Endodermal cell (in vitro differentiated cells): ENCODE measurements around the gene SCGN. TPM values are rescaled to one million over a fixed set of nuclear protein-coding genes. Genes with fewer than 3 reads are reported as not detected.

Source experiments
- DNase-seq: peaks from one replicate; pipeline ENCODE4 v3.0.0-alpha.2; 2017
- H3K27ac ChIP-seq: 2 replicates; pipeline ENCODE4 v1.5.1; 2013; ENCODE audit warnings: mild to moderate bottlenecking, low read depth, low read length, moderate library complexity
- H3K27me3 ChIP-seq: 2 replicates; pipeline ENCODE4 v1.6.1; 2013; ENCODE audit warnings: mild to moderate bottlenecking, low read length, moderate library complexity; ENCODE audit not compliant: insufficient read depth, control insufficient read depth, poor library complexity, severe bottlenecking
- H3K36me3 ChIP-seq: 2 replicates; pipeline ENCODE4 v1.7.0; 2013; ENCODE audit warnings: mild to moderate bottlenecking, low read length, moderate library complexity; ENCODE audit not compliant: control insufficient read depth, insufficient read depth
- H3K4me1 ChIP-seq: one replicate; pipeline ENCODE4 v1.7.0; 2013; ENCODE audit warnings: low read length; ENCODE audit not compliant: control insufficient read depth, insufficient read depth
- H3K4me3 ChIP-seq: 2 replicates; pipeline ENCODE4 v1.5.1; 2013; ENCODE audit warnings: mild to moderate bottlenecking, low read length, moderate library complexity
- H3K9ac ChIP-seq: 2 replicates; pipeline ENCODE4 v1.6.1; 2013; ENCODE audit warnings: mild to moderate bottlenecking, low read length, moderate library complexity; ENCODE audit not compliant: poor library complexity, severe bottlenecking; ENCODE audit errors: extremely low read depth
- H3K9me3 ChIP-seq: 2 replicates; pipeline ENCODE4 v1.6.1; 2013; ENCODE audit warnings: mild to moderate bottlenecking, low read length, moderate library complexity; ENCODE audit not compliant: control insufficient read depth
- H3K27ac Mint-ChIP-seq: 2 replicates; pipeline ENCODE4 v1.8.0; 2020; ENCODE audit warnings: mixed read lengths
- H3K27me3 Mint-ChIP-seq: 2 replicates; pipeline ENCODE4 v1.8.0; 2021; ENCODE audit warnings: mild to moderate bottlenecking, mixed read lengths; ENCODE audit not compliant: insufficient read depth
- H3K36me3 Mint-ChIP-seq: 2 replicates; pipeline ENCODE4 v1.8.0; 2020; ENCODE audit warnings: low read depth, mixed read lengths
- H3K4me1 Mint-ChIP-seq: 2 replicates; pipeline ENCODE4 v1.8.0; 2020; ENCODE audit warnings: mixed read lengths
- H3K4me3 Mint-ChIP-seq: 2 replicates; pipeline ENCODE4 v1.8.0; 2020; ENCODE audit warnings: mild to moderate bottlenecking, moderate library complexity, mixed read lengths
- H3K9me3 Mint-ChIP-seq: 2 replicates; pipeline ENCODE4 v1.8.0; 2020; ENCODE audit warnings: mild to moderate bottlenecking, mixed read lengths
- WGBS, 2 experiments: methylation state at CpG; one replicate each; pipeline versions ENCODE4 v1.1.5 to v1.1.7; 2013; ENCODE audit warnings: missing lambda C conversion rate in 2 of 2, mixed read lengths in 1 of 2; ENCODE audit not compliant: insufficient coverage in 1 of 2, insufficient read length in 1 of 2; 5-methylcytosine and 5-hydroxymethylcytosine counted together
- total RNA-seq, 2 donors: library from RNA; stranded (reverse); fragmentation: NEBNext Ultra II Directional in 1 of 2; extraction: Animal tissue kit (Norgen Biotek cat#: 25700) in 1 of 2; gene quantifications; 2 replicates in 1 of 2; 3 replicates in 1 of 2; pipeline ENCODE4 v1.2.1, GENCODE V29; 2021
- TF ChIP-seq, protein P1 (sequence below): fragments of 200-600 bp; sonication (generic); conservative IDR thresholded peaks from 2 replicates; pipeline ENCODE4 v1.5.0; 2021; ENCODE audit warnings: antibody characterized with exemption, mild to moderate bottlenecking

SCGN gene
- total RNA-seq, 2 donors from 2014 or later: not detected

DNA sequence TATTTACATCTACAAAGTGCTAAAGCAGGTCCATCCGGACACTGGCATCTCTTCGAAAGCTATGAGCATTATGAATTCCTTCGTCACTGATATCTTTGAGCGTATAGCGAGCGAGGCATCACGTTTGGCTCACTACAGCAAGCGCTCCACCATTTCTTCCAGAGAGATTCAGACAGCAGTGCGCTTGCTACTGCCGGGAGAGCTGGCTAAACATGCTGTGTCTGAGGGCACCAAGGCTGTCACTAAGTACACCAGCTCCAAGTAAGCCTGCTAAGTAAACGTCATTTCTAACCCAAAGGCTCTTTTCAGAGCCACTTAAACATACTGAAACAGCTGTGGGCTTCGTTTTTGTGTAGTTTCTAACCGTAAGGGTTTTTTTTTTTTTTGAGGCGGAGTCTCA, 75.0 kb downstream of the SCGN start:
- Mint-ChIP-seq H3K4me1 (peaks cover 7% of the 10 kb centered on the region), H3K4me3 (no peak overlapping the region), H3K27me3 (peaks cover 42% of the 10 kb centered on the region), H3K36me3 (no peaks in the 10 kb centered on the region), H3K27ac (no peak overlapping the region), H3K9me3 (no peaks in the 10 kb centered on the region)
- no peak overlapping the region for H3K27ac ChIP-seq
- H3K4me3 ChIP-seq: no peak overlapping the region
- TF ChIP-seq, protein P1, sequence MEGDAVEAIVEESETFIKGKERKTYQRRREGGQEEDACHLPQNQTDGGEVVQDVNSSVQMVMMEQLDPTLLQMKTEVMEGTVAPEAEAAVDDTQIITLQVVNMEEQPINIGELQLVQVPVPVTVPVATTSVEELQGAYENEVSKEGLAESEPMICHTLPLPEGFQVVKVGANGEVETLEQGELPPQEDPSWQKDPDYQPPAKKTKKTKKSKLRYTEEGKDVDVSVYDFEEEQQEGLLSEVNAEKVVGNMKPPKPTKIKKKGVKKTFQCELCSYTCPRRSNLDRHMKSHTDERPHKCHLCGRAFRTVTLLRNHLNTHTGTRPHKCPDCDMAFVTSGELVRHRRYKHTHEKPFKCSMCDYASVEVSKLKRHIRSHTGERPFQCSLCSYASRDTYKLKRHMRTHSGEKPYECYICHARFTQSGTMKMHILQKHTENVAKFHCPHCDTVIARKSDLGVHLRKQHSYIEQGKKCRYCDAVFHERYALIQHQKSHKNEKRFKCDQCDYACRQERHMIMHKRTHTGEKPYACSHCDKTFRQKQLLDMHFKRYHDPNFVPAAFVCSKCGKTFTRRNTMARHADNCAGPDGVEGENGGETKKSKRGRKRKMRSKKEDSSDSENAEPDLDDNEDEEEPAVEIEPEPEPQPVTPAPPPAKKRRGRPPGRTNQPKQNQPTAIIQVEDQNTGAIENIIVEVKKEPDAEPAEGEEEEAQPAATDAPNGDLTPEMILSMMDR: no peak
- 93 to 94% methylated on average over 14 of the region's 14 CpGs for WGBS, 2 experiments
- peaks cover 8% of the 10 kb centered on the region for H3K27me3 ChIP-seq
- H3K4me1 ChIP-seq: peaks cover 3% of the 10 kb centered on the region
- H3K9me3 ChIP-seq: no peaks in the 10 kb centered on the region
- no peak overlapping the region for H3K9ac ChIP-seq
- H3K36me3 ChIP-seq: no peaks in the 10 kb centered on the region
- DNase-seq: no peak

DNA sequence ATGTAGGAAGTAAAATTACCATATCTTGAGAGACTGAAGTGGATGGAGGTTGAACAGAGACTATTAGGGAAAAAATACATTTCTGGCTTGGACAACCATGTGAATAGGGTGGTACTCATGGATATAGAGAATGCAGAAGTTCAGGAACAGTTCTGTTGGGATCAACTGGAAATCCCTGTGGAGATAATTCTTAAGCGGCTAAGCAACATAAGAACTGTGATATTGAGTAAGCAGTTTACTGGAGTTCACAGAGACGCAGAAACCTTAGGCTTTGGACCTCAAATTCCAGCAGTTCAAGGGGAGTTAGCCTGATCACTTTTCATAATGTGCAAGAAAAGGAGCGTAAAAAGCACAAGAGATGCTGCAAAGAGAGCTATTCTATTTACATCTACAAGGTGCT, 78.9 kb downstream of the SCGN start:
- TF ChIP-seq, protein P1: no peak
- no peak for DNase-seq
- 92 to 94% methylated on average over 2 to 3 of the region's 3 CpGs for WGBS, 2 experiments
- Histone ChIP-seq H3K9me3 (no peaks in the 10 kb centered on the region), H3K27ac (no peak overlapping the region), H3K4me1 (peaks cover 3% of the 10 kb centered on the region), H3K27me3 (peaks cover 8% of the 10 kb centered on the region), H3K9ac (no peak overlapping the region), H3K36me3 (no peaks in the 10 kb centered on the region), H3K4me3 (no peak overlapping the region)
- Mint-ChIP-seq H3K4me3 (no peak overlapping the region), H3K27me3 (peaks cover 51% of the 10 kb centered on the region), H3K36me3 (no peaks in the 10 kb centered on the region), H3K4me1 (peaks cover 7% of the 10 kb centered on the region), H3K9me3 (peaks cover 5% of the 10 kb centered on the region), H3K27ac (no peak overlapping the region)

- no peak for DNase-seq
- Histone ChIP-seq H3K4me3 (no peak overlapping the region), H3K9me3 (peaks cover 7% of the 10 kb centered on the region), H3K9ac (no peak overlapping the region), H3K27me3 (peaks cover 8% of the 10 kb centered on the region), H3K27ac (no peak overlapping the region), H3K36me3 (no peaks in the 10 kb centered on the region), H3K4me1 (peaks cover 3% of the 10 kb centered on the region)
- TF ChIP-seq, protein P1: no peak
- H3K36me3 Mint-ChIP-seq: no peaks in the 10 kb centered on the region
- peaks cover 7% of the 10 kb centered on the region for H3K4me1 Mint-ChIP-seq
- H3K27me3 Mint-ChIP-seq: peaks cover 47% of the 10 kb centered on the region
- H3K9me3 Mint-ChIP-seq: peaks cover 12% of the 10 kb centered on the region
- 96 to 99% methylated on average over 8 to 15 of the region's 15 CpGs for WGBS, 2 experiments
- H3K4me3 Mint-ChIP-seq: no peak overlapping the region
- H3K27ac Mint-ChIP-seq: no peak overlapping the region
These were observed 79.7 kb downstream of the SCGN start for GRCh38 chr6:25731721-25732120.
